IMR-90 (cell line): ENCODE data around the gene SYT3. TPM values are rescaled to one million over a fixed set of nuclear protein-coding genes. Genes with fewer than 3 reads are reported as not detected.
"Not testable (repeated sequence)": the region's sequence is repeated elsewhere in the genome, so short reads cannot be mapped to it uniquely, and the experiment has no call there.

Source experiments
- ATAC-seq: fragments of 200-7000 bp; cut with Tn5 transposase; 2 replicates; pipeline ENCODE4 v1.9.1; 2020; ENCODE audit warnings: low read depth, mild to moderate bottlenecking, moderate library complexity
- BruUV-seq: library from RNA; stranded (reverse); fragments of 400-500 nt; replicated peaks from 2 replicates; lab custom pipeline; 2021; lab: Mats Ljungman, UMichigan
- CTCF ChIA-PET: fragments of 300-600 bp; formaldehyde crosslinking; extraction: SDS; loops from one replicate; lab custom pipeline; 2021; ENCODE audit warnings: antibody characterized with exemption; lab: Yijun Ruan, JAX
- POLR2A ChIA-PET: fragments of 300-600 bp; sonication (Branson Sonifier 250); formaldehyde crosslinking; loops from one replicate; lab custom pipeline; 2022; ENCODE audit warnings: antibody characterized with exemption; ENCODE audit not compliant: unreplicated experiment; lab: Charles Lee
- DNase-seq: peaks from one replicate; pipeline ENCODE4 v3.0.0; 2013
- H2AFZ ChIP-seq: replicated peaks from 2 replicates; pipeline ENCODE3; 2013; ENCODE audit warnings: low read length, mild to moderate bottlenecking; ENCODE audit not compliant: poor library complexity
- H2AK5ac ChIP-seq: 2 replicates; pipeline ENCODE4 v1.6.1; 2013; ENCODE audit warnings: low read depth, low read length, inconsistent platforms
- H2AK9ac ChIP-seq: replicated peaks from 2 replicates; pipeline ENCODE3; 2013; ENCODE audit warnings: mild to moderate bottlenecking, low read depth, low read length, moderate library complexity; ENCODE audit not compliant: poor library complexity
- H2BK120ac ChIP-seq: 2 replicates; pipeline ENCODE4 v1.6.1; 2013; ENCODE audit warnings: low read depth, low read length, inconsistent platforms
- H2BK15ac ChIP-seq: 3 replicates; pipeline ENCODE4 v1.6.1; 2013; ENCODE audit warnings: low read depth, low read length, inconsistent platforms
- H2BK20ac ChIP-seq: 2 replicates; pipeline ENCODE4 v1.6.1; 2013; ENCODE audit warnings: low read depth, mild to moderate bottlenecking, inconsistent platforms, low read length, moderate library complexity
- H2BK5ac ChIP-seq: 2 replicates; pipeline ENCODE4 v1.6.1; 2013; ENCODE audit warnings: mild to moderate bottlenecking, low read depth, low read length, inconsistent platforms; ENCODE audit not compliant: poor library complexity, severe bottlenecking
- H3K14ac ChIP-seq: replicated peaks from 2 replicates; pipeline ENCODE4 v1.6.1; 2013; ENCODE audit warnings: low read depth, low read length, inconsistent platforms
- H3K18ac ChIP-seq: 2 replicates; pipeline ENCODE4 v1.6.1; 2013; ENCODE audit warnings: low read depth, low read length, control low read depth
- H3K23ac ChIP-seq: 2 replicates; pipeline ENCODE4 v1.6.1; 2013; ENCODE audit warnings: low read depth, low read length, inconsistent platforms
- H3K27ac ChIP-seq: 2 replicates; pipeline ENCODE4 v1.5.1; 2013; ENCODE audit warnings: mild to moderate bottlenecking, control low read depth, low read length; ENCODE audit not compliant: insufficient read depth
- H3K27me3 ChIP-seq: 2 replicates; pipeline ENCODE4 v1.6.1; 2013; ENCODE audit warnings: low read length; ENCODE audit not compliant: control insufficient read depth, insufficient read depth
- H3K36me3 ChIP-seq: 2 replicates; pipeline ENCODE4 v1.6.1; 2013; ENCODE audit warnings: low read length, mixed read lengths; ENCODE audit not compliant: control insufficient read depth, insufficient read depth
- H3K4ac ChIP-seq: 2 replicates; pipeline ENCODE4 v1.6.1; 2013; ENCODE audit warnings: low read depth, low read length, inconsistent platforms
- H3K4me1 ChIP-seq: 2 replicates; pipeline ENCODE4 v1.6.1; 2013; ENCODE audit warnings: low read length, mixed read lengths; ENCODE audit not compliant: control insufficient read depth, insufficient read depth
- H3K4me2 ChIP-seq: 2 replicates; pipeline ENCODE4 v1.6.1; 2013; ENCODE audit warnings: low read depth, mild to moderate bottlenecking, control low read depth, low read length, moderate library complexity
- H3K4me3 ChIP-seq: 2 replicates; pipeline ENCODE4 v1.5.1; 2013; ENCODE audit warnings: low read depth, mild to moderate bottlenecking, control low read depth, low read length, moderate library complexity; ENCODE audit not compliant: insufficient read depth
- H3K56ac ChIP-seq: 2 replicates; pipeline ENCODE4 v1.6.1; 2013; ENCODE audit warnings: low read length, inconsistent platforms; ENCODE audit not compliant: insufficient read depth; ENCODE audit errors: extremely low read depth
- H3K79me1 ChIP-seq, 2 experiments: 2 replicates each; pipeline ENCODE4 v1.6.1; 2013; ENCODE audit warnings: low read length in 2 of 2, inconsistent platforms in 1 of 2, low read depth in 1 of 2
- H3K9ac ChIP-seq: 2 replicates; pipeline ENCODE4 v1.6.1; 2013; ENCODE audit warnings: low read depth, low read length, control low read depth
- H3K9me1 ChIP-seq: 2 replicates; pipeline ENCODE4 v1.6.1; 2013; ENCODE audit warnings: low read length, inconsistent platforms; ENCODE audit not compliant: insufficient read depth
- H3K9me3 ChIP-seq: 2 replicates; pipeline ENCODE4 v1.6.1; 2013; ENCODE audit warnings: low read length; ENCODE audit not compliant: control insufficient read depth, insufficient read depth
- H4K20me1 ChIP-seq: 2 replicates; pipeline ENCODE4 v1.6.1; 2013; ENCODE audit warnings: low read length, inconsistent platforms; ENCODE audit not compliant: insufficient read depth
- H4K5ac ChIP-seq: 2 replicates; pipeline ENCODE4 v1.6.1; 2013; ENCODE audit warnings: mild to moderate bottlenecking, low read depth, low read length, control low read depth
- H4K8ac ChIP-seq, 2 experiments: 2 replicates each; pipeline ENCODE4 v1.6.1; 2013; ENCODE audit warnings: low read depth in 2 of 2, low read length in 2 of 2, control low read depth in 1 of 2, inconsistent platforms in 1 of 2
- H4K91ac ChIP-seq: 2 replicates; pipeline ENCODE4 v1.6.1; 2013; ENCODE audit warnings: low read depth, low read length, inconsistent platforms; ENCODE audit not compliant: insufficient read depth
- CHD1 ChIP-seq: IDR thresholded peaks from 2 replicates; pipeline ENCODE4 v1.6.1; 2012; ENCODE audit warnings: low read depth, low read length, improper control_type of control experiment
- MAZ ChIP-seq: IDR thresholded peaks from 2 replicates; pipeline ENCODE4 v1.6.1; 2012; ENCODE audit warnings: low read depth, mild to moderate bottlenecking, low read length, improper control_type of control experiment, moderate library complexity, borderline replicate concordance
- MXI1 ChIP-seq: IDR thresholded peaks from 2 replicates; pipeline ENCODE4 v1.6.1; 2012; ENCODE audit warnings: low read depth, mild to moderate bottlenecking, low read length, moderate library complexity, borderline replicate concordance
- WGBS, 2 experiments: methylation state at CpG; one replicate each; pipeline versions ENCODE4 v1.1.5 to v1.1.7; 2013; ENCODE audit warnings: missing lambda C conversion rate in 2 of 2; ENCODE audit not compliant: insufficient read length in 1 of 2; ENCODE audit errors: extremely low coverage in 2 of 2; 5-methylcytosine and 5-hydroxymethylcytosine counted together
- dilution Hi-C: fragments of 300-500 bp; cut with HindIII; formaldehyde crosslinking; loops from one replicate; pipeline ENCODE4 v1.14.3; 2018; ENCODE audit warnings: low sequenced_read_pairs; ENCODE audit not compliant: unreplicated experiment
- in situ Hi-C: fragments of 300-500 bp; cut with MboI; formaldehyde crosslinking; loops from 3 replicates; pipeline ENCODE4 v1.14.3; 2019; ENCODE audit warnings: low sequenced_read_pairs, inconsistent platforms, mixed read lengths
- intact Hi-C: fragments of 100-400 bp; cut with micrococcal nuclease; formaldehyde crosslinking; loops from 2 replicates; pipeline ENCODE4 v1.10.0; 2022
- polyA plus RNA-seq, 3 experiments: library from polyadenylated mRNA; depleted of rRNA; stranded (reverse); fragments of >200 nt; gene quantifications; 2 replicates each; pipeline ENCODE4 v1.2.3, GENCODE V29; 2012; ENCODE audit warnings: low replicate concordance in 1 of 3
- total RNA-seq: library from RNA; depleted of rRNA; stranded (reverse); fragments of >200 nt; gene quantifications from 2 replicates; pipeline ENCODE4 v1.2.3, GENCODE V29; 2012

SYT3 gene
- total and polyA plus RNA-seq, 2 of the 4 experiments (the other 2 are of a cell fraction) = 0.05 TPM; not detected in 1

DNA sequence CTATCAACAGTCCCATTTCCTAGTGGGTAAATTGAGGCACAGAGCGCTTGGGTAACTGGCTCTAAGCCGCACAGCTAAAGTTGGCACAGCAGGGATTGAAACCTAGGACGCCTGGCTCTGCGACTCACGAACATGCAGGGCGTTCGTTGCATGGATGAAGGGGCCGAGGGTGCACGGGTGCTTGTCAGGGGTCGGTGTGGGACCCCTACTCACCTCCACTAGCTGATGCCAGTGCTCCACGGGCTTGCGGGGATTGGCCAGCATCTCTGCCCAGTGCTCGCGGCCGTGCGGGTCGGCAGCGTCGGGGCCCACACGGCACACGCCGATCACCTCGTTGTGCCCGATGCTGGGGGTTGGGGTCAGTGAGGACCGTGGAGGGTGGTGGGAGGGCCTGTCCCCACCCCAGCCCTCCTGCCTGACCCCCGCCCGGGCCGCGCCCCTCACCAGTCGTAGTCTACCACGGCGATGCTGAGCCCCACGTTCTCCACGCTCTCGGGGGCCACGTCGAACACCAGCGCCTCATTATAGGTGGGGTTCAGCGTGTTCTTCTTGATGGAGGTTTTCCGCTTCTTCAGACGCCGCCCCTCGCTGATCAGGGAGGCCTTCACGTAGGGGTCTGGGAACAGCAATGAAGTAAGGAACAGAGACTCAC is 14.6 kb downstream of the SYT3 start:
- no peaks in the 10 kb centered on the region for H3K9me3 ChIP-seq
- no peak overlapping the region for H3K4me2 ChIP-seq
- H2BK20ac ChIP-seq = no peak overlapping the region
- no peak overlapping the region for H3K4me3 ChIP-seq
- H3K27ac ChIP-seq = no peak overlapping the region
- POLR2A ChIA-PET = no interaction called here
- H3K36me3 ChIP-seq = no peaks in the 10 kb centered on the region
- H2AFZ ChIP-seq = no peak overlapping the region
- H3K4ac ChIP-seq = no peak overlapping the region
- H3K79me1 ChIP-seq = no peaks in the 10 kb centered on the region
- H3K9me1 ChIP-seq = no peaks in the 10 kb centered on the region
- intact Hi-C loops (no loop called here), dilution Hi-C loops (no loop called here), in situ Hi-C loops (no loop called here)
- H3K9ac ChIP-seq = no peak overlapping the region
- no peak for ATAC-seq
- H4K5ac ChIP-seq = no peak overlapping the region
- DNase-seq = no peak
- no peaks in the 10 kb centered on the region for H3K4me1 ChIP-seq
- H2BK5ac ChIP-seq = no peak overlapping the region
- TF ChIP-seq MAZ (no peak), CHD1 (no peak), MXI1 (no peak)
- H3K18ac ChIP-seq = no peak overlapping the region
- H4K91ac ChIP-seq = no peak overlapping the region
- CTCF ChIA-PET = no interaction called here
- H4K20me1 ChIP-seq = no peaks in the 10 kb centered on the region
- no peaks in the 10 kb centered on the region for H3K27me3 ChIP-seq
- H3K56ac ChIP-seq = no peak overlapping the region
- no peak overlapping the region for H2BK15ac ChIP-seq
- no peak overlapping the region for H2BK120ac ChIP-seq
- WGBS, 2 experiments = 80% methylated on average over 11 of the region's 44 CpGs; no CpG with 5 or more reads in 1 of the 2 experiments
- H2AK9ac ChIP-seq = no peak overlapping the region
- BruUV-seq = no TSS peak
- no peak overlapping the region for H3K23ac ChIP-seq
- no peak overlapping the region for H3K14ac ChIP-seq
- H4K8ac ChIP-seq = no peak overlapping the region
- H2AK5ac ChIP-seq = no peak overlapping the region

DNA sequence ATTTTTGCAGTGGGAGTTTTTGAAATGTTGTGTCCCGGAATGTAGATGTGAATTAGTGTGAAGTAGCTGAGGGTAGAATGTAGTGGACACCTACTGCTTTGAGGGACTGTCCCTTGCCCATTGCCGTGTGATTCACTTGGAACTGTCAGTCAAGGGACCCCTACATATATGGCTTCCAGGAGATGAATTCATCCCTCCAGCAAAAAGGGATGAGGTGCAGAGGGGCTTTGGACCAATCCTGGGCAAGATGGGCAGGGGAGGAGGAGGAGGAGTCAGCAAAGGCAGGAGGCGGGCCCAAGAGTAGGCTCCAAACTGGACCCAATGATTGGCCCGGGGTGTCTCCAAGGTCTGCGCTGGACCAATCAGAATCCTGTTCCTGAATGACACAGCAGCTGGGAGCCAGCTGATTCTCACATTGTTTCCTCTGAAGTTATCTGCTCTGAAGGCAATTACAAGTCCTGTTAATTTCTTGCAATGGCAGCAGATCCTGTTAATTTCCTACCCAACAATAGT is 19.2 kb downstream of the SYT3 start:
- H2AFZ ChIP-seq, H3K4me3 ChIP-seq, H3K23ac ChIP-seq, H3K18ac ChIP-seq, DNase-seq, CTCF ChIA-PET, H3K9me1 ChIP-seq, BruUV-seq, H3K27me3 ChIP-seq, H3K56ac ChIP-seq, H3K27ac ChIP-seq, dilution Hi-C loops, H3K79me1 ChIP-seq, ATAC-seq, H4K8ac ChIP-seq, H3K9ac ChIP-seq, in situ Hi-C loops, H3K4me1 ChIP-seq, POLR2A ChIA-PET, H3K14ac ChIP-seq, H3K4me2 ChIP-seq, H3K36me3 ChIP-seq, H4K5ac ChIP-seq, H2BK15ac ChIP-seq, H4K20me1 ChIP-seq, H2BK20ac ChIP-seq, H4K91ac ChIP-seq, H2BK120ac ChIP-seq, H2AK5ac ChIP-seq, H2BK5ac ChIP-seq, intact Hi-C loops, H3K4ac ChIP-seq, H3K9me3 ChIP-seq, H2AK9ac ChIP-seq: not testable (repeated sequence)
- WGBS, 2 experiments = no CpG with 5 or more reads among the region's 5 CpGs
